ENCODE results near the gene FGF10.

FGF10 gene

DNA sequence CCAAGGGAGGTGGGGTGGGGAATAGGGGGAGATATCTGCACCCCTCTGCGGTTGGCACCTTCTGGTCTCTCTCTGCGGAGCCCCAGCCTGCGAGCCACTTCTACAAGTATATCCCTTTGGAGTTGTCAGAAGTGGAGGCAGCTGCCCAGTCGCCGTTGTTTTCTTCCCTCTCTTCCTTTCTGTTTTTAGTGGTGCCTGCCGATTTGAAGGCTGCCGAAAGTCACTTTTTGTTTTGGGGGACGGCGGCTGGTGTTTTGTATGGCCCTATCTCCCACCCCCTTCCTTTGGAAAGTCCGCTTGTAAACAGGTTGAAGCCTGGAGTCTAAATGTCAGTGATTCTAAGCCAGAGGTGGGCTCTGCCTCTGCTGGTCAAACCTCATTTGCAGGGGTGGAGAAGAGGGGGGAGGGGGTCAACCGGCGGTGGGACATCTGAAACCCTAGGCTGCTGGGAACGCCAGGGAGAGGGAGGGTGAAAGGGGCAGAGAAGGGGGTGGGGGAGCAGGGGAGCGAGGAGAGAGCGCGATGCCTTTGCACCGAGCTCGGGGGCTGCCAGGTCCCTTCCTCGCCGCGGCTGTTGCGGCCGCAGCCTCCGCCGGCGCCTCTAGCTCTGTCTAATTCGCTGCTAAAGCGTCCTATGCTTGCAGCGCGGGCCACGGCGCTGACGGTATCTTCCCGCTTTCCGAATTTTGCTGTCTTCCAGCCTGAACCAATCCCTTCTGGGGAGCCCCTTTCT lies at the start of gene FGF10:
FGF10 (minus strand) TSS at position 331 of the 733 bp plus-strand sequence. CDS start 738 bp downstream, outside the sequence.
- DNase-seq (ENCODE audit: low read depth), result no peak

GRCh38 chr5:44426944-44427343 lies 37.7 kb upstream of the FGF10 start:
- no peak for DNase-seq (ENCODE audit: low read depth)

DNA sequence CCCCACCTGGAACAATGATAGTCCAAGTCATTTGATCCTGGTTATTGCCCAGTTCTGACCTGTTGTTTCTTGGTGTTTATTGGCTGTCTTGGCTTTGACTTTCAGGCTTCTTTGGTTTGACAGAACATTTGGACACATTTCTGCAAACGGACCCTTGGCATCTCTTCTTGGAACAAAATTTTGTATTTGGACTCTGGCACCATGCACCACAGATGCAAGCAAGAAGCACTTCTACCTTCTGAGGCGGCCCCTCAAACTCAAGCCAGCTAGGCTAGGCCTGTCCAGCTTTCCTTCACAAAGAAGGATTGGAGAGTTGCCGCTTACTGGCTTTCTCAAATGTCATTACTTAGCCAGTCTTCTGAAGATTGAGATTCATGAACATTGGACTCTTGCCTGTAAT lies 23.1 kb upstream of the FGF10 start:
- DNase-seq (ENCODE audit: low read depth), result no peak

DNA sequence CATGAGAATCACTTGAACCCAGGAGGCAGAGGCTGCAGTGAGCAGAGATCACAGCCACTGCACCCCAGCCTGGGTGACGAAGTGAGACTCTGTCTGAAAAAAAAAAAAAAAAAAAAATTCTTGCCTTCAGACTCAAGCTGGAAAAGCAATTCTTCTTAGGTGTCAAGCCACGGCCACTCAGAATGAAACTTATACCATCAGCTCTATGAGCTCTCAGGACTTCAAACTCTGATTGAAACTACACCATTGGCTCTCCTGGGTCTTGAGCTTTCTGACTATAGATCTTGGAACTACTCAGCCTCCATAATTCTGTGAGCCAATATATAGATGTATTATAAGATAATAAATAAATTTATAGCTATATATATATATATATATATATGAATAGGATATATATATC lies 12.9 kb upstream of the FGF10 start:
- DNase-seq (ENCODE audit: low read depth), result no peak

GRCh38 chr5:44401611-44402010 lies 12.4 kb upstream of the FGF10 start:
- no peak for DNase-seq (ENCODE audit: low read depth)

- no peak for DNase-seq (ENCODE audit: low read depth)
Observed at GRCh38 chr5:44398382-44398781, 9.2 kb upstream of the FGF10 start.

DNA sequence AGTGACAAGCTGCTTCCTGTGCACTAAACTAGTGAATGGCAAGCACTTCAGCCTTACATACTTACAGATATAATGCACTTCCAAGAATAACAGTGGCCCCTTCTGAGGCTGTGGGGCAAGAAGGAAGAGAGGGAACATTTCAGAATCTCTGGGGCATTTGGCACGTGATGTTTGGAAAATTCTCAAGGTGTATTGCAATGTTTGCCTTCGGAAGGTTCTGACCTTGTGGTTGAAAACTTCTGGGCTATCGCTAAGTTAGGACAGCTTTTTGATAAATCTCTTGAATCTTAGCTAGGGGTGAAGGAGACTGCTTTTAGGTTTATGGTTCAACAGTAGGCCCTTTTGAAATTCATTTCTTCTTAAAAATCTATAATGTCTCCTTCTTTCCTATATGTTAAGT lies 7.1 kb upstream of the FGF10 start:
- no peak for DNase-seq (ENCODE audit: low read depth)

DNA sequence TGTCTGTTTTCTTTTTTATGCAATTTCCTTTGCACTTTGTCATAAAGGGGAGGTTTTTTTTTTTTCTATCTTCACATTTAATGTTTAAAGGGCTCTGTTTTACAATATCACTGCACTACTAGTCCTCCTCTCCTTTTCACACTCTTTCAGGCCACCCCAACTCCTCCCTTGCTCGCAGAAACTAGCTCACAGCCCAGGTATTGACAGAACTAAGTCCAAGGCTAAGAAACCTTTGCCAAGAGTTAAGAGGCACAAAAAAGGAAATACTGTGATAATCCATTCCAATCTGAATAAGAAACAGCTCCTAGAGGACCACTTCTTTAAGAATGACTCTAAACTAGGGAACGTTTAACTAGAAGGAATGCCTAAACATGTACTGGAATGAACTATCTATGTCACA lies 1.1 kb upstream of the FGF10 start:
- DNase-seq (ENCODE audit: low read depth), result no peak

DNA sequence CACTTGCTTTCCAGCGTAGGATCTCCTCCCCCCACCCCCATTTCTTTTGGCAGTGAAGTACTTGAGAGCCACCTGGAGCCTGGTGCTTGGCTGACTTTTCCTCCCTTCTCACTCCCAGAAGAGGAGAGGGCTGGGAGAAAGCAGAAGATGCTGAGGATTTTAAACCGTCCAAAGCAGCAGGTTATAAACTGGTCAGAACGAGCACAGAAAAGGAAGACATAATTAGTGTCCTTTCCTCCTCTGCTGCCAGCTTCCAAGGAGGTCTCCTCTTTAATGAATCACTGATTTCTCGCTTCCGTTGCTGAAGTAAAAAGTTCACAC lies 563 bp upstream of the FGF10 start:
- DNase-seq (ENCODE audit: low read depth), result no peak

GRCh38 chr5:44388321-44389089 lies 715 bp downstream of the FGF10 start:
- no peak for DNase-seq (ENCODE audit: low read depth)

GRCh38 chr5:44387921-44388320 lies 1.3 kb downstream of the FGF10 start:
- DNase-seq (ENCODE audit: low read depth), result no peak

- no peak for DNase-seq (ENCODE audit: low read depth)
Observed at GRCh38 chr5:44387406-44387805, 1.8 kb downstream of the FGF10 start.

DNA sequence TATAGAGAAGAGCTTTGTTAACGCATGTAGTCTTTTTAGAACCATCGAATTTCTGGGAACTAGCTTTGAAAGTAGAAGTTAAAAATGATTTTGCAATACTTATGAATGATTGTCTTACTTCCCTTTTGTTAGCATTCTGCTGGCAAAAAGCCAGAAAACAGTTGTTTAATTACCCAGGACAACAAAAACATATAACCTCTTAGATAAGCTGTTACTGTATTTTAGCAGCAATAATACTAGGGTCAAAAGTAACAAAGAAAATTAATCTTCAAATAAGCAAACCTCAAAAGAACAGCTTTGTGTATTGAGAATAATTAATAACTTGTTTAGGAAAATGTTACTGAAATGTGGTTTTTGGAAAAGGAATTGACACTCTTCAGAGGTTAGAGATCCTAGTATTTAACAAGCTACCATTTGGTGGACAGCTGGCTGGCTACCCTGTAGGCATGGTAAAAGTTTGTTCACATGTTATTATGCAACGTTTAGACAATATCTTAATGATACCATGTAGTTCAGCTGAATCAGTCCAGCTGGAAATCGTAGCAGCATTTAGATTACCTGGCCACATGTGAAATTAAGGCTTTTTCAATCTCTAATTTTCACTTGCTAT lies 3.8 kb downstream of the FGF10 start:
- no peak for DNase-seq (ENCODE audit: low read depth)

DNA sequence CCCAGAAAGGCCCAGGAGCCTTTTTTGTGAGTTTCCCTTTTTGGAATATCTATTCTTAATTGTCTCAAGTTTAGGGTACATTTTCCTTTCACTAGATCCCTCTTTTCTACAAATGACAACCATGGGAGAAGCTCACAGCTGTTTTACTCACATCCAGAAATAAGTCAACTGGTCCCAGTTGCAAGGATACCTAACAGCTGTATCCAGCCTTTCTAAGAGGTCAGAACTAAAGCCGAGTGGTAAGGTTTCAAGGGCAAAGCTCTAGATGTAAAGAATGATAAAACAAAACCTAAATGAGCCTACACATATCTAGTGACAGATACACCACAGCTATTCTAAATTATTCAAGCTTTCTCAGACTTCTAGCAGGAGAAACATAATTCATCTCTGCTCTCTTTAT lies 4.4 kb downstream of the FGF10 start:
- no peak for DNase-seq (ENCODE audit: low read depth)

DNA sequence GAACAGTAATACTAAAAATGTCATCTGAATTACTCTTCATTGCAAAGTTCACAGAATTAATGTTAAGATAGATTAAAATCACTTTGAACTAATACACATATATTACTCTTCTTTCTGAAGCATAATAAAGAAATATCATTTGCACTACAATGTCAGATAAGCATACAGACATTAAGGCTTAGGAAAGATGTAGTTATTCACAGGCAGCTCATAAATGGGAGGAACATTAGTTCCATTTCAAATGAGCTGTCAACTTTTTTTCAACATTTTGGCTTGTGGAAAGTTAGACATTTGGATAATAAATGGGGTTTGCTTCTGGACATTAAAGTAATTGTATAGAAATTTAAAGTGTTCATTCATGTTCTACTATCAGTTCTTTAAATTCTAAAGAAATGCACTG lies 6.3 kb downstream of the FGF10 start:
- DNase-seq (ENCODE audit: low read depth), result no peak

- no peak for DNase-seq (ENCODE audit: low read depth)
Observed at GRCh38 chr5:44377057-44377456, 12.2 kb downstream of the FGF10 start.

DNA sequence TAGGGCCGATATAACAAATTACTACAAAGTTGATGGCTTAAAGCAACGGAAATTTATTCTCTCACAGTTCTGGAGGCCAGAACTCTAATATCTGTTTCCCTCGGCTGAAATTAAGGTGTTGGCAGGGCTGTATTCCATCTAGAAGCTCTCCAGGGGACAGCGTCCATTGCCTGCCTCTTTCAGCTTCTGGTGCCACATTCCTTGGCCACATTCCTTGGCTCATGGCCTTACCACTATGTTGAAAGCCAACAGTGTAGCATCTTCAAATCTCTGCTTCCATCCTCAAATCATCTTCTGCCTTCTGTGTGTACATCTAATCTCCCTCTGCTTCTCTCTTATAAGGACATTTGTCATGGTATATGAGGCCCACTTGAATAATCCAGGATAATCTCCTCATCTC lies 17.2 kb downstream of the FGF10 start:
- no peak for DNase-seq (ENCODE audit: low read depth)

DNA sequence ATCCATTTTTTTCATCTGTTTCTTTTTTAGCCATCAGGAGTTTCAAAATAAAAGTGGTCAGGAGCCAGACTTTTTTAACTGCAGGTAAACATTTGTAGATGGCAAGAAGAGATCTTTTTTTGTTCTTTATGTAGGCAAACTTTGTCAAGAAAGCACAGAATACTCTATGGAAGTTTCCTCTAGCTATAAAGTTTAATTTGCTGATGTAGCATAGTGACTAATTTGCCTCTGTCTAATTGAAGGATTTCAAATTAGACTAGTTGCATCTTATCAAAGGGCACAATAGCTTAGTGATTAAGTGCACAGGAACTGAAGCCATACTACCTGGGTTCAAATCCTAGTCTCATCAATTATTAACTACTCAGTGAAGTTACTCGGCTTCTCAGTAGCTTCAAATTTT lies 22.0 kb downstream of the FGF10 start:
- DNase-seq (ENCODE audit: low read depth), result no peak

GRCh38 chr5:44365345-44365744 lies 23.9 kb downstream of the FGF10 start:
- DNase-seq (ENCODE audit: low read depth), result no peak

- DNase-seq (ENCODE audit: low read depth), result no peak
Observed at GRCh38 chr5:44364097-44364496, 25.1 kb downstream of the FGF10 start.

DNA sequence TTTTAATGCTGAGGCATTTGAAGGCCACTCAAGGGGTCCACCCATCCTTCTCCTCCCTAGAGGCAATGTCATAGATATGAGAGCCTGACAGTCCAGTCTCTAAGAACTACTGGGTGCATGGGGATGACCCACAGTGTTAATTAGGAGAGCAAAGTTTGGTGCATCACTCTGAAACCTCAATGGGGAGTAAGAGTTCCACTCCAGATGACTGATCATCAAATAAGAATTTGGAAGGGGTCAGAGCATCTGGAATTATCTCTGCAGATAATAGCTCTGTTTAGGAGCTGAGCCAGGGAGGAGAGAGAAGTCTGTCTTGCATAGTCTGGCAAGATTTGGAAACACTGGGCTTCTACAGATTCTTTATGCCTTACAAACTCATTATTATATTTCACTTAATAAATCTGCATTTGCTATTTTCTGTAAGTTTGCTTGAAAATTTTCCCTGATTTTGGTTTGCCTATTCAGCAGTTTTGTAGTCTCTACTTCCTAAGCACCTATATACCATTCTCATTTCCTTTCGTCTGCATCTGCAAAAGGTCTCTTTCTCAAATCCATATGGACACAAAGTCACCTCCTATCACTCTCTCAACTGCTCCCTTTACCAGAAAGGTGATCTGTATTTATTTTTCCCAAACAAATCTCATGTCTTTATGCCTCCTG lies 27.7 kb downstream of the FGF10 start:
- DNase-seq (ENCODE audit: low read depth), result no peak

DNA sequence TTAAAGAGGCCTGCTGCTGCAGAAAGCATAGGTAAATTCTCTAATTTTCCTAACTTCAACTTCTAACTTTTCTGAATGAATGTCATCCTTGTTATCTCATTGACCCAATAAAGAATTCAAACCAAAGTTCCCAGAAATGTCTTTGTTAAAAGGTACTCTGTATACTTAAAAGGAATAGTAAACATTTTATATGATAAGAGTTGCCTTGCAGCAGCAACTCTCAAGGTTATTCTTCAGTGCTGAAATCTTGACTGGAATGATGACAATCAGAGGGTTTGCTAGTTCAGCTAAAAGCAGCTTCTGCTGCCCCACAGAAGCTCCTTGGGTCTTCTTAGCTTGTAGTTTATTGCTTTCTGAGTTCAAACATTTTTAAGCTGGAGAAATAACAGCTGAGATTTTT lies 28.3 kb downstream of the FGF10 start:
- no peak for DNase-seq (ENCODE audit: low read depth)

DNA sequence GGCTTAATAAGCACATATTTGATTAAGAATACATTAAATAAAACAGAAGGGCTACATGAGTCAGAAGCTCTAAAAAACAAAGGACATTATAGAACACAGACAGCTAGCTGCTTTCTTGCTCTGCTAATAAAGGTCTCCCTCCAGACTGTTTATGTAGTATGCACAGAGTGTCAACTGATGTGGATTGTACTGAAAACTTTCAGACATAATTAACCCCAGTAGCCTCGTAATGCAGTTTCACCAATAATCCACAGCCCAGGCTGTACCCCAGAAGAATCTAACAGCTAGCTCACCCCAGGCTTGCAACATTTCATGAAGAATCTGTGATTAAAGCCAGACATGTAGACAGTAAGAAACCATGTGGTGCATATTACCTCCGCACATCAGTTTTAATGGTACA lies 30.8 kb downstream of the FGF10 start:
- DNase-seq (ENCODE audit: low read depth), result no peak

Measured in stimulated activated CD8-positive, alpha-beta memory T cell treated with anti-CD3 and anti-CD28 coated beads, Interleukin-12 subunit alpha, Interleukin-12 subunit beta, amount 100 ng/mL, for 1 hour (primary cell).